Glutamatergic neuron (in vitro differentiated cells): ENCODE results near the gene CHST8. TPM values are rescaled to one million over a fixed set of nuclear protein-coding genes. Genes with fewer than 3 reads are reported as not detected.

ENCODE experiments used
- DNase-seq: peaks from one replicate; pipeline ENCODE4 v3.0.0; 2022
- H3K27ac Mint-ChIP-seq: one replicate; pipeline ENCODE4 v1.8.0; 2020; ENCODE audit warnings: mild to moderate bottlenecking, mixed read lengths, inconsistent platforms; ENCODE audit not compliant: unreplicated experiment
- H3K27me3 Mint-ChIP-seq: one replicate; pipeline ENCODE4 v1.8.0; 2020; ENCODE audit warnings: mild to moderate bottlenecking, moderate library complexity, mixed read lengths, inconsistent platforms; ENCODE audit not compliant: unreplicated experiment
- H3K36me3 Mint-ChIP-seq: one replicate; pipeline ENCODE4 v1.8.0; 2020; ENCODE audit warnings: mild to moderate bottlenecking, mixed read lengths, inconsistent platforms; ENCODE audit not compliant: unreplicated experiment
- H3K4me1 Mint-ChIP-seq: one replicate; pipeline ENCODE4 v1.8.0; 2020; ENCODE audit warnings: mild to moderate bottlenecking, low read depth, mixed read lengths, inconsistent platforms; ENCODE audit not compliant: unreplicated experiment
- H3K4me3 Mint-ChIP-seq: one replicate; pipeline ENCODE4 v1.8.0; 2020; ENCODE audit warnings: mild to moderate bottlenecking, mixed read lengths, inconsistent platforms; ENCODE audit not compliant: unreplicated experiment
- H3K9me3 Mint-ChIP-seq: one replicate; pipeline ENCODE4 v1.8.0; 2020; ENCODE audit warnings: mild to moderate bottlenecking, moderate library complexity, mixed read lengths, inconsistent platforms; ENCODE audit not compliant: unreplicated experiment
- total RNA-seq: library from RNA; stranded (reverse); fragmentation: NEBNext Ultra II Directional; extraction: Animal tissue kit (Norgen Biotek cat#: 25700); gene quantifications from one replicate; pipeline ENCODE4 v1.2.1, GENCODE V29; 2021; ENCODE audit not compliant: unreplicated experiment
- TF ChIP-seq, protein P1 (sequence below): fragments of 200-600 bp; sonication (generic); IDR thresholded peaks from one replicate; pipeline ENCODE4 v1.5.0; 2021; ENCODE audit not compliant: partially characterized antibody, unreplicated experiment

CHST8 gene
- total RNA-seq, 1 donor from 2014 or later: 235 TPM

DNA sequence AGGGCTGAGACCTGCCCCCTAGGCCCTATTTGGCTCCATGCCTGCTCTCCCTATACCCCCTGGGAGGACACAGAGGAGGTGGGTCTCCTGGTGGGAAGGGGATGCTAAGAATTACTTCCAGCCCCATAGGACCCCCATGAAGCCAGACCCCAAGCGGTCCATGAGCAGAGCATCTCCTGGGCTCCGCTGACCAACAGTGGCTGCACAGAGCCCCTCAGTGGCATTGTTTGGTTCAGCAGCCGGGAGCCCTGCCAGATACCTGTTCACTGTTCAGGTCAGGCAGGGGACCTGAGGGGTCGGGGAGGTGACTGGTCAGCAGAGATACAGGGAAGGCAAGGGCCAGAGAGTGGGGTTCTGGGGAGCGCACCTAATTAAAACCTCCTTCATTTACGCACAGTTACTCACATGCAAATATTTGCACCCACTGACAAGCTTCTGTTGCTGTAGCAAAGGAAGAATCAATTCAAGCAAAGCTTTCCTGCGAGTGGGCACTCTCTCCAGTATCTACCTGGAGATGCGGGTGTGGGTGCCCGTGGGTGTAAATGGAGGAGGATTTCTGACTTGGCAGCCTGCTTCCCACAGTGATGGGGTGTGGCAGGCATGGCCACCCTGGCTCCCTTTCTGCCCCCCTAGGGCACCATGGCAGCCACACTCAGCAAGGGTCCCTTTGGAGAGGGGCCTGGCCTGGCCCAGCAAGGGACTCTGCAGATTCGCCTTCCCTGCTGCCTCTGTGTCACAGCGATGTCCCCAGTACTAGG lies 83.5 kb downstream of the CHST8 start:
- Mint-ChIP-seq H3K27ac (peak overlapping the region; percentile 64), H3K4me3 (no peak overlapping the region), H3K4me1 (peaks cover 36% of the 10 kb centered on the region), H3K36me3 (peaks cover 5% of the 10 kb centered on the region), H3K9me3 (peaks cover 18% of the 10 kb centered on the region), H3K27me3 (peaks cover 6% of the 10 kb centered on the region)
- DNase-seq: no peak
- TF ChIP-seq, protein P1, sequence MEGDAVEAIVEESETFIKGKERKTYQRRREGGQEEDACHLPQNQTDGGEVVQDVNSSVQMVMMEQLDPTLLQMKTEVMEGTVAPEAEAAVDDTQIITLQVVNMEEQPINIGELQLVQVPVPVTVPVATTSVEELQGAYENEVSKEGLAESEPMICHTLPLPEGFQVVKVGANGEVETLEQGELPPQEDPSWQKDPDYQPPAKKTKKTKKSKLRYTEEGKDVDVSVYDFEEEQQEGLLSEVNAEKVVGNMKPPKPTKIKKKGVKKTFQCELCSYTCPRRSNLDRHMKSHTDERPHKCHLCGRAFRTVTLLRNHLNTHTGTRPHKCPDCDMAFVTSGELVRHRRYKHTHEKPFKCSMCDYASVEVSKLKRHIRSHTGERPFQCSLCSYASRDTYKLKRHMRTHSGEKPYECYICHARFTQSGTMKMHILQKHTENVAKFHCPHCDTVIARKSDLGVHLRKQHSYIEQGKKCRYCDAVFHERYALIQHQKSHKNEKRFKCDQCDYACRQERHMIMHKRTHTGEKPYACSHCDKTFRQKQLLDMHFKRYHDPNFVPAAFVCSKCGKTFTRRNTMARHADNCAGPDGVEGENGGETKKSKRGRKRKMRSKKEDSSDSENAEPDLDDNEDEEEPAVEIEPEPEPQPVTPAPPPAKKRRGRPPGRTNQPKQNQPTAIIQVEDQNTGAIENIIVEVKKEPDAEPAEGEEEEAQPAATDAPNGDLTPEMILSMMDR: no peak

DNA sequence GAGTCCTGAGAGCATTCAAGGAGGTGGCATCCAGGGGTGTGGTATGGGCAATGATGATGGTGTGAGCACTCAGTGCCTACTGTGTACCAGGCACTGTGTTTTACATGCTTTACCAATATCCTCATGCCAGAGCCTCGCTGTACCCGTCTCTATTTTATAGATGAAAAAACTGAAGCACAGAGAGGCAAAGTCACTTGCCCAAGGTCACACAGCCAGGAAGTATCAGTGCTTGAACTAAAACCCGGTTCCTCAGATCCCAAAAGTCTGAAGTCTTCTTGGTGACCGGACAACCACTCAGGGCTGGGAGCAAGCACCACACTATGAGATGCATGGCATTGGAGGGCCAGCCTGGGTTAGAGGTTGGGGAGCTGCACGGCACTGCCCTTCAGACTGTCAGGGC lies 84.1 kb downstream of the CHST8 start:
- peaks cover 36% of the 10 kb centered on the region for H3K4me1 Mint-ChIP-seq
- peaks cover 5% of the 10 kb centered on the region for H3K36me3 Mint-ChIP-seq
- TF ChIP-seq, protein P1: no peak
- H3K27me3 Mint-ChIP-seq: peaks cover 6% of the 10 kb centered on the region
- peaks cover 16% of the 10 kb centered on the region for H3K9me3 Mint-ChIP-seq
- H3K27ac Mint-ChIP-seq: no peak overlapping the region
- no peak for DNase-seq
- no peak overlapping the region for H3K4me3 Mint-ChIP-seq

DNA sequence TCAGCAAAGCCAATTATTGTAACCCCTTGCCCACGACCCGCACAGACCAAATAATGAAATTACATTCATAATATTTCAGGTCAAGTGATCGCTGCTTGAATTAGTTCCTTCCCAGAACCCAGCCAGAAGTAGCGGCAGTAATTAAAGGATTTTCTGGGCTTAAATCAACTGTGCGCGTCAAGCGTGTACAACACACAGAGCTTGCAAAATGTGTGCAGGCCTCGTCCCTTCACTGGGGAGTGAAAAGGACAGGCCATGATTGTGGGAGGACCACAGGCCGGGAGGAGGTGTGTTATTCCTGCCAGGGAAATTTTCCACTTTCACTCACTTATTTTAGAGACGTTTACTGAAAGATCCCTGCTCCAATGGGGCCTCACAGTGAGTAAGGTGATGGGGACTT lies 84.9 kb downstream of the CHST8 start:
- Mint-ChIP-seq H3K27ac (no peak overlapping the region), H3K36me3 (peaks cover 5% of the 10 kb centered on the region), H3K9me3 (peaks cover 14% of the 10 kb centered on the region), H3K4me1 (peaks cover 34% of the 10 kb centered on the region), H3K27me3 (peaks cover 2% of the 10 kb centered on the region), H3K4me3 (no peak overlapping the region)
- TF ChIP-seq, protein P1: no peak
- DNase-seq: no peak

DNA sequence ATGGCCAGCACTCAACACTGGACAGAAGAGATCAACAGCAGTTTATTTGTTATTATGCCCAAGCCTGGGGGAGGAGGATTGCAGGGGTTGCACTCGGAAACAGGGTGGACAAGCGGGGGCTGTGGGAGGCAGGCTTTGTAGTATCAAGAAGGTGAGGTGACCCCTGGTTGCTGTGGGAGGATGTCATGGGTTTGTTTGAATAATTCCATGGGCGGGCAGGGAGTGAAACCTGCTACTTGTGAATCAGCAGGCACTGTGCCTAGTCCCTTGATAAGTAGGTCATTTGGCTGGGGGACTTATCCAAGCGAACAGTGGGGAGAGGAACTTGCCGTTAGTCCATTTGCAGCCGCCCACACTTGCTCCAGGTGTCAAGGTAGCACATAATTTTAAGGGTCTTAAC lies 90.5 kb downstream of the CHST8 start:
- TF ChIP-seq, protein P1: no peak
- Mint-ChIP-seq H3K27ac (peak overlapping the region; percentile 48), H3K4me1 (peaks cover 33% of the 10 kb centered on the region), H3K4me3 (peak overlapping the region; percentile 34), H3K36me3 (peaks cover 28% of the 10 kb centered on the region), H3K9me3 (peaks cover 38% of the 10 kb centered on the region), H3K27me3 (peaks cover 20% of the 10 kb centered on the region)
- no peak for DNase-seq

DNA sequence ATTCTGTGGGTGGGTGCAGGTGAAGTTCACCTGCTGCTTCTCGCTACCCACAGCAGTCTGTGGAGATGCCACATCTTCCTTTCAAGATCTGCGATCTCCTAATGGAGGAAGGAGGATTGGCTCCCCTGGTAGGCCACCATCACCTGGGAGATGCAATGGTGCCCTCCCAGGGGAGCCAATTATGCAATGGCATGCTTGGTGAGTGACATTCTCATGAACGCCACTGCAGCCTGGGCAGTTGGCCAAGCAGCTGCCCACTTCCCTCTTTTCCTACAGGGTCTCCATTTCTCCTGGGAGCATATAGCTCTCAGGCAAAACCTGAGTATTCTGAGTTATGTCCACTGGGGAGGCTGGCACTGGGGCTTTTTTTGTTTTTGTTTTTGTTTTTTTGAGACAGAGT lies 91.4 kb downstream of the CHST8 start:
- no peak overlapping the region for H3K4me3 Mint-ChIP-seq
- peaks cover 26% of the 10 kb centered on the region for H3K36me3 Mint-ChIP-seq
- peaks cover 32% of the 10 kb centered on the region for H3K4me1 Mint-ChIP-seq
- TF ChIP-seq, protein P1: no peak
- DNase-seq: no peak
- H3K27ac Mint-ChIP-seq: no peak overlapping the region
- peaks cover 25% of the 10 kb centered on the region for H3K27me3 Mint-ChIP-seq
- H3K9me3 Mint-ChIP-seq: peaks cover 38% of the 10 kb centered on the region
